ENCODE results near the gene BCL2L13.

The BCL2L13 gene

DNA sequence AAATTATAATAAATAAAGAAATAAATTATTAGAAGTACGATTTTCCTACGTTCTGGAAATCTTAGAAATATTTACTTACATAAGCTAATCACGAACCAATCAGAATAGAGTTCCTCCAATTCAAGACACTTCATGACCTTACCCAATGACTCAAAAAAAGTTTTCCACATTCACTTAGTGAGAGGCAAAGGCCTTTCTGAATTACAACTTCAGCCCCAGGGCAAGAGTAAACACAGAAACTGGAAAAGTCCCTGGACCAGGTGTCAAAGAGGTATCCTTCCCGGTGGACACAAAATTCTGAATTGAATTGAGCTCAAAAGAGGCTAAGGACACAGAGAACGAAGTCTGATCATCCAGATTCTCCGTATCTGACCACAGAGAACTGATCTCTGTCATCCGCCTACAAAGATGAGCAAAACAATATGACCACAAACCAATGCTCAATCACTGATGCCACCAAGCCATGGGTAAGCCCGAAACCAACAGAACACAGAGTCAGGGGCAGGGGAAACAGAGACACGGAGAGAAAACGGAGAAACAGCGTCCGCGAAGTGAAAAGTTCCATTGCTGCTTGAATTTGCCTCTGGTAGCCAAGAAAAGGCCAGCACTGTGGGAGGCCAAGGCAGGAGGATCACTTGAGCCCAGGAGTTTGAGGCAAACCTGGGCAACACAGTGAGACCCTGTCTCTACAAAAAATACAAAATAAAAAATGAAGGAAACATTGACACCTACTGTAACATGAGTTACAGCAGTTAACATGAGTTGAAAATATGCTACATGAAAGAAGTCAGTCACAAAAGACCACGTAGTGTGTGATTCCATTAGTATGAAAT lies 128.9 kb downstream of the BCL2L13 start:
- DNase-seq, result peak; percentile 67

DNA sequence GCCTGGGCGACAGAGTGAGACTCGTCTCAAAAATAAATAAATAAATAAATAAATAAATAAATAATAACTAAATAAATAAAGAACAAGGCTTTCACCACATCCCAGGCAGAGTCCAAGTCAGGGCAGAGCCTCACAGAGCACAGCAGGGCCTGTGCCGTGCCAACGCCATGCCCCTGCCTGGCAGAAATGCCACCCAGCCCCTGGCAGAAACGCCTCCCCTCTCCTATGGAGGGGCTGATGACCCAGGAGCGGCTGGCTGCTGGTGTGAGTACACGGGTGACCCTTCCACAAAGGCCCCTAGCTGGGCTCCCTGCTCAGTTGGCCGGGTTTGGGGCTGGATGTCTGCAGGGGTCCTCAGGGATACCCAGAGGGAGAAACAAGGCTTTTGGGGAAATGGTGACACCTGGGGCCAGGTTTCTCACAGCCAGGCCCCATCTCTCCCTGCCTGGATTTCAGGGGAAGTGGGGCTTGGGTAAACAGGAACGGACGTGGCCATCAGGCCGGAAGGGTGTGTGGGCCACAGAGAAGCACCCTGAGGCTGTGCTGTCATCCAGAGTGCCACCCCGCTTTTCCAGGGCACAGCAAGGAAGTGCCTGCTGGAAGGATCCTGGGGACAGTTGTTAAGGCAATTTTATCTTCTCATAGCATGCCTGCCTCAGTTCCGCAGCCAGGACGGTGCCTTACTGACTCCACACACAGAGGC lies 130.6 kb downstream of the BCL2L13 start:
- DNase-seq, result no peak

DNA sequence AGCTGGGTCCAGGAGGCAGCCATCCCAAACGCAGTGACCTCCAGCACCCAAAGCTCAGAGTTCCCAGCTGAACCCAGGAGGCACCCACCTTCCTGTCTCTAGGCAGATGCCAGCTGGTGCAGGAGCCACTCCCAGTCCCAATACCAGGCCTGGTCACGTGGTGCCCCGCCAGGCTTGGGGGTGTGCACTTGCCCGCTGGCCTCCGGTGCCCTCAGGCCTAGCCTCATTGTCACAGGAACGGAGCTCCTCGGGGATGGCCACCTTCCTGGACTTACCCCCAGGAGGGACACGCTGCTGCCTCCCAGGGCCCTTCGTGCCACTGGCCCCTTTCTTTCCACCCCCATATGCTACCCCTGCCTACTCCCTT lies 131.1 kb downstream of the BCL2L13 start:
- DNase-seq, result no peak

DNA sequence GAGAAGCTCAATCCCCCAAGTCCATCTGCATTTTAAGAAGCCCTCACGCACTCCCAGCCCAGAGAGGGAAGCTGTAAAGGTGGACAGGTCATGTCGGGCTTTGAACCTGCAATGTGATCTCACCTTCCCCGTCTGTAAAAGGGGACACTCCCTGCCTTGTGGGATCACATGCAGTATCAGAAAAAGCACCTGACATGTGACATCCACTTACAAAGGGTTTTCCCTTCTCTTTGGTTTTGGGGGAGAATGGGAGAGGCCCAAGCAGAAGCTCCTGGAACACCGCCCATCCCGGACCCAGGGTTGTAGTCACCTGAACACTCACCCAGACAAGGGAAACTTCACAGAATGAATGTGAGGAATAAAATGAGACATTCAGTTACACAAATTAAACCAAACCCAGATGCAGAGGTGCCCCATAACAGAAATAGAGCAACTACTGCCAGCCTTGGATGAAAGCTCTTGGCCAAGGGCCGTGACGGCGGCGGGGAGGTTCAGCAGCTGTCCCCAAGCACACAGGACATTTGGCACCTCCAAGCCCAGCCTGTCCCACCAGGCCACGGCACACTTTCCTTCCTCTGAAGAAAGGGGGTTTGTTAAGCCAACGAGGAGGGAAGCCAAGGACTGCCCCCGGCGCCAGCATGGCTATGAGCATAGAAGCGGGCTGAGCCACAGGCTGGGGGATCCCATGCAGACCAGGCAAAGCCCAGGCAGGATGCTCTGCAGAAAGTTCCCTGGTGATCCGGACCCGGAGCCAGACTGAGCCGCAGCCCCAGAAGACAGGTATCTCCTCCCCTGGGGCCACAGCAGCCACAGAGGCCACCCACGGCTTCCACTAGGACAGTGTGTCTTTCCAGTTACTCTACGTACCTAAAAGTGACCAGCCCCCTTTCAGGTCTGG lies 131.9 kb downstream of the BCL2L13 start:
- DNase-seq, result no peak

DNA sequence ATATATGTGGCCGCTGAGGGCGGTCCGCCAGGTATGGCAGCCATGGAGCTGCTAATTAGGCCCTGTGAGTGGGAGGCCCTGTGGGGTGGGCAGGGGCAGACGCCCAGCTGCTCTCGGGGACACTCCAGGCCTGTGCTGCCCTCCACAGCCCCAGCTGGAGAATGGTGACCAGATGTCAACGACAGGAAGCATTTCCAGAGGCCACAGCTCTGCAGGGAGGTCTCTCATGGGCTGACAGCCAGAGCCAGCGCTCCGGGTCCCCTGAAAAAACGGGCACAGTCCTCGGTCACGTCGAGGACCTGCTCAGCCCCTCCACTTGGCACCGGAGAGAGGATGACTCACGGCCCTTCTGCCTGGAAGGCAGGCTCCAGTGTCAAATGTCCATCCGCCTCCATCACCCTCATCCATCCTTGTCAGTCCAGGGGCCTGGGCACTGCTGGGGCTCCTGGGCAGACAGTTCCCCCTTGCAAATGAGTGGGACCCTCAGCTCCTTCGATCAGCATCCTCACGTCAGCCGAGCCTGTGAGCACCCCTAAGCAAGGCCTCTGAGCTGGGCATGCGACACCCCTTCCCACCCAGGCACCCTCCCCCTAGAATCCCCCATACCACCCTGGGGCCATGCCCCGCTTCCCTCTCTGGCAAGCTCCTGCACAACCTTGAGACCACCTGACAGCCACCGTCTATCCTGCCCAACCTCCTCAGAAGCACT lies 133.8 kb downstream of the BCL2L13 start:
- DNase-seq, result no peak

DNA sequence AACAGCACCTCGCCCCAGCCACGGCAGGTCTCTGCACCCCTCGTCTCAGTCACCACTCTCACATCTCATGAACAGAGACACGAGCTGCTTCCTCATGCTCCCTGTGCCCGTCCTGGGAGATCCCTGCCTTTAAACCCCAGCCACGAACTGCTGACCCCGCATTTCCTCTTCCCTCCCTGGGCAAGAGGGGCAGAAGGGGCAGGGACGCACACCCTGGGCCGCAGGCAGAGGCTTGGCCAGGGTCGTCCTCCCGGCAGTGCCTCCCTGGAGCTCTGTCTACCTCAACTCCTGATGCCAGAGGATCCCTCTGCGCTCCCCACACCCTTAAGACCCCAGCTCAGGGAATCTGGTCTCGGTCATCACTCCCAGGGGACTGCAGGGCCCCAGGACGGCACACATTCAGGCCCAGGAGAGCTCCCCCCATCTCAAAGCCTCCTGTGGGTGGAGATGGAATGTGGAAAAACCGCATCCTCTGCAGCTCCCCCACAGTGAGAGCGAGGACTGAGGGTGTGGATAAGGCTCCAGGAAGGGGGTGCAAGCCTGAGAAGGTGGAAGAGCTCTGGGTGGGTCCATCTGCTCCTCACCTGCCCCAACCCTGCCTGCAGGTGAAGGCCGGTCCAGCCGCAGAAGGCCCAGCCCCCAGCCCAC lies 134.5 kb downstream of the BCL2L13 start:
- no peak for DNase-seq

DNA sequence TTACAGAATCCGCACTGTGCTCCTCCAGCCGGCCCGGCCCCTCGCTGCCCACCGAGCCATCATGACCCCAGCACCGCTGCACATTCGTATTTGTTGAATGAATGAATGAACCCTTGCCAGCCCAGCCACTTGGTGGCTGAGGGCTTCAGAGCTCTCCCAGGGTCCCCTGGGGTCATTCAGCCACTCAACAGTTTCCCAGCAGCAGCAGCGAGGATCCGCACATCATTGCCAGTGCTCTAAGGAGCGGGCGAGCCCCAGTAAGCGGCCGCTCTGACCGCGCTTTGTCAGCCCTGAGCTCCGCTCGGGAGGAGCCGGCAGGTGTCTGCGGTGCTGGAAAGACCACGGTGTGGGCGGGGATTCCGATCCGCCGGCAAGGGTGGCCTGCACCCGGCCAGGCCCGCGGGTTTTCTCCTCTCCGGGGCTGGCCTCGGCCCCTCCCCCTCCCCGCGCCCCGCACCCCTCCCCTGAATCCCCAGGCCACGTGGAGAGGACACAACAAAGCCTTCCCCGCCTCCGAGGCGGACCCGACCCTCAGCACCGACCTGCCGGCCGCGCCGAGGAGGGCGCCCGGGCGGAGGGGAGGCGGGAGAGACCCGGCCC lies 135.1 kb downstream of the BCL2L13 start:
- DNase-seq, result peak; percentile 61

DNA sequence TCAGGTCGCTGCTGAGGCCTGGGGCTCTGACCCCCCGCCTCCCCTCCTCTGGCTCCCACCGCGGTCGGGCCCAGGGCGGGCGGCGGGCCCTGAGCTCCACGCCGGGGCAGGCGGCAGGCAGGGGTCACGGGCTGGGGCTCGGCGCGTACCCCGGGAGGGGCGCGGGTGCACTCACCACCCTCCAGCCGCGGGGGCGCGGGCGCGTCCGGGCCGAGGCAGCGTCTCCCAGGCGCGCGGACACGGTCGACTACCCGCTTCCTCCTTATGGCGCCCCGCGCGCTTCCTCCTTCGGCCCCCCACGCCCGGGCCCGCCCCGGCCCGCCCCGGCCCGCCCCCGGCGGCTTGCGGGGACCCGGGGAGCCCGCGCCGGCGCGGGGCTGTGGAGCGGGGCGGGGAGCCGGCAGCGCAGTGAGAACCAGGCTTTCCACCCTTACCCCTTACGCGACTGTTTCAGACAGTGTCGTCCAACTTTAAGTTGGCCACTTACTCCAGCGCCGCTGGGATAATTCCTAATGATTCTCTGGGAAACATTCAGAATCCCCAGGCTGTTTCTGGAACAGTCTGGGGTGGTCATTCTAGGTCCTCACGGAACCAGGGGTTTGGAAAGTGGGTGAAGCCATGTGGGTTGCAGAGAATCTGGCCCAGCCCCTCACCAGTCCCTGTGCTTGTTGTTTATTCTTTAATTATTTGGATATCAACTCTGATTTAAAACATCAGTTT lies 135.8 kb downstream of the BCL2L13 start, which contains the start of gene BID:
Gene BID (minus strand): TSS at position 264 of the 720 bp plus-strand sequence. CDS start 24,353 bp downstream, outside the sequence.
- peak; percentile 21 for DNase-seq

DNA sequence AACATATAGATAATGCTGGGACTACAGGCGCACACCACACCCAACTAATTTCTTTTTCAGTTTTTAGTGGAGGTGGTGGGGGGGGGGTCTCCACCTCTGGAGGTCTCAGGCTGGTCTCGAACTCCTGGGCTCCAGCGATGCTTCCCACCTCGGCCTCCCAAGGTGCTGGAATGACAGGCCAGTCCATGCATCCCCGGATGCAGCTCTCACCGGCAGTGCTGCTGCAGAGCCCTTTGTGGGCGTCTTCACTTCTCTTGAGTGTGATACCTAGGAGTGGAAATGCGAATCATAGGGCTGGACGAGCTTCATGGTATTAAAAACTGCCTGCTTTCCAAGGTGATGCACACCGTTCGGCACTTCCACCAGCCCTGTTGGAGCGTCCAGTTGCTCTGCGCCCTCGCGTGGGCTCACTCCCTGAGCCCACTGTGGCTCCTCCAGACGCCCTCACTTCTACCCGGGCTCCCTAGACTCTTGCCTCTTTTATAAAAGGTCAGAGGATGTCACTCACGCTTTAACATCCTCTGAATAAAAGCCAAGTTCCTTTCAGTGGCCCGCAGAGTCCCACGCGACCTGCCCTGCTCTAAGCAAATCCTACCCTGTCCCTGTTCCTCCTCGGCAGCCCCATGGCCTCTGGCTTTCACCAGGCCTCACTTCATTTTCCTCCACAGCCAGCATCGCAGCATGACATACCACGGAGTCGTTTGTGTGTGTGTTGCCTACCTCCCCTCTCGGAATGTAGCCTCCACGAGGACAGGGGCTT lies 136.5 kb downstream of the BCL2L13 start:
- DNase-seq, result no peak

DNA sequence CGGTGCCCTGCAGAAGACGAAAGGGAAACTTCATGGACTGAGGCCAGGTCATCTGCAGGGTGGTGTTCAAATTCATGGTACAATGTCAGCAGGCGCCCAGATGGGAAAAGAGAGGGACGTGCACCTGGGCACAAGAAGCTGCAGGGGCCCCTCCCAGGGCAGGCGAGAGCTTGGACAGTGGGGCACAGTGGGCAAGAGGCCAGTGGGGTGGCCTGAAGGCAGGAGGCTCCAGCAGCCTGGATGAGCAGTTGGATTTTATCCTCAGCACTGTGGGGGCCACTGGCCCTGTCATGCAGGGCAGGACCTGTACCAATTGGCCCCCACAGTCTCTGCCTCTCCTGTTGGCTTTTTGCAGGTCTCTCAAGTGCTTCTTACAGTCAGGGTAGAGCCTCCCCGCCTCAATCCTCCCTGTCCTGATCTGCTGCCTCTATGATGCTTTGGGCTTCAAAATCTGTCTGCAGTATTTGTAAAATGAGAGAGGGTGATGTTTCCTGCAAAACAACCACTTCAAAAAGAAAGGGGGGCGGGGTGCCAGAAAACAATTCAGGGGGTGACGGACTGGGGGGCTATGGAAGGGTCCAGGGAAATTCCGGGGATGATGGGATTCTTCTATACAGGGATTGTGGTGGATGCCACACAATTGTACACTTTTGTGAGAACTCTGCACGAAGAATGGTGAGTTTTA lies 137.4 kb downstream of the BCL2L13 start:
- no peak for DNase-seq

DNA sequence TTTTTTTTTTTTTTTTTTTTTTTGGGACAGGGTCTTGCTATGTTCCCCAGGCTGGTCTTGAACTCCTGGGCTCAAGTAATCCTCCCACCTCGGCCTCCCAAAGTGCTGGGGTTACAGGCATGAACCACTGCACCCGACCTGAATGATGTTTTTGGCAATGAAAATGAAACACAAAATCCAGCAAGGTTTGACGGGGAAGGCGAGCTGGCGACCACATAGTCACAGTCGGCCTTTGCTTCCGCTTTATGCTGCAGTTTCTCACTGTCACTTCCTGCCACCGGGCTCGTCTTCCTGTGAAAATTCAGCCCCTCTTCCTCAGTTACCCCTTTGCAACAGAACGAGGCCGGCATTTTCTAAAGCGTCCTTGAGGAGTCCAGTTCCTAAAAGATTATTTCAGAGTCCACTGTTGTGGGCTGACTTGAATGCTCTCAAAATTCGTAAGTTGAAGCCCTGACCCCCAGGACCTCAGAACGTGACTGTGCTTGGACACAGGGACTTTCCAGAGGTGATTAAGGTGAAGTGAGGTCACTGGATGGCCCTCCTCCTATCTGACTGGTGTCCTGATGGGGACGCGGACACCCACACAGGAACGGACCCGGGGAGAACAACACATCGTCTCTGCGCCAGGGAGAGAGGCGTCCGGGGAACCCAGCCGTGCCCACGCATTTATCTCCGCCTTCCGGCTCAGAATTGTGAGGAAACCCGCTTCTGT lies 138.6 kb downstream of the BCL2L13 start:
- DNase-seq, result peak; percentile 61

DNA sequence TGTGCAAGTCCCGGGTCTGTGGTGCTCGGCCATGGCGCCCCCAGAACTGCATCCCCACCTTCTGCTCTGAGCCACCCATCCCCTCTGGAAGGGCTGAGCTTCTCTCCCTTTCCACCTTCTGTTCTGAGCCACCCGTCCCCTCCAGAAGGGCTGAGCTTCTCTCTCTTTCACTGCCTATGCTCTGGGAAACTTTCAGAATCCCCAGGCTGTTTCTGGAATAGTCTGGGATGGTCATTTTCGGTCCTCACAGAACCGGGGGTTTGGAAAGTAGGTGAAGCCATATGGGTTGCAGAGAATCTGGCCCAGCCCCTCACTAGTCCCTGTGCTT lies 139.1 kb downstream of the BCL2L13 start:
- no peak for DNase-seq

DNA sequence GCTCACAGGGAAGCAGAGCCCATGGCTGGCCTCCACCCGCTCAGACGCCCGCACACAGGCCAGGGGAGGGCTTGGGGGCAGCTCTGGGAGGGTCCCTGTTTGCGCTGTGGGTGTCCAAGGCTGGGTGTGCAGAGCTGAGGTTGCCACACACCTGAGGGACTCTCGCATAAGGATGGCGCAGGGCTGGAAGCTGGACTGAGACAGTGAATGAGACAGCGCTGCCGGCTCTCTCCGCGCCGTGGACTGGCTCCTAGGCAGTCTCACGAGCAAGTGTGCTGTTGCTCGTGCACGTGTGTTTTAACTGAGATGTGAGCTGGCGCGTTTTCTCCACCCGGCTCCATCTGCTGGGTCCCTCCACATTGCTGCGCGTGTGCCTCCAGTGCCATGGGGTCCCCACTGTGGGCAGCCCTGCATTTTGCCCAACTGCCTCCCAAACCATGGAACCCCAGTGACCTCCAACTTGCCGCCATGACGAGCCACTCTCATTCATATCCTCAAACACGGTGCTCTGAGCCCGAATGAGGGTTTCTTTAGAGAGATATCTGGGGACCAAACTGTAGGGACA lies 139.9 kb downstream of the BCL2L13 start:
- no peak for DNase-seq

DNA sequence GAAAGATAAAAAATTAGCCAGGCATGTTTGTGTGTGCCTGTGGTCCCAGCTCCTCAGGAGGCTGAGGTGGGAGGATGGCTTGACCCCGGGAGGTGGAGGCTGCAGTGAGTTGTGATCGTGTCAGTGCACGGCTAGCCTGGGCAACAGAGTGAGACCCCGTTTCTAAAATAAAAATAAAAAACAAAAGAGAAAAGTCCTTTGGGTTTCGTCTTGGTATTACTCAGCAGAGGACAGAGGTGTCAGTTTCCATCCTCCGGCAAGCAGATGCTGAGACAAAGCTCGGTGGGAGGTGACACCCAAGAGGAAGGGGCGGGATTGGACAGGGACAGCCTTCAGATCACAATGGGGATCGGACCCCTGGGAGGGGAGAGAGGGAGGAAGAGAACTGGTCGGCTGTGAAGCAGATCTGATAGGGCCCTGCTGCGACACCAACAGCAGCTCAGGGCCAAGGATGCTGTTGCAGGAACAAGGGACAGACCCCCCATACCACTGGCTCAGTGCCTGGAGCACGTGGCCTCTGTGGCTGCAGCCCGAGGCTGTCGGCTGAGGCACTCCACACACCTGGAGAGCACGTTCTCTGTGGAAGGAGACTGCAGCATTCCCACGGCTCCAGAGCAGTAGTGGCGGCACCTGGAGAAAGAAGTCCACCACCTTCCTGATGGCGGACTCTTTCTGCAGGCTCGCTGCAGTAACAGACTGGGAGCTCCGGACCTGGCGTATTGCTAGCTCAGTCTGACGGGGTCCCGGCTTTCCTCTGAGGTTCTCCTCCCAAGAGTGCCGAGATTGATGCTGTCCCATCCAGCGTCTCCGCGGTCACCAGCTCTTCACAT lies 140.9 kb downstream of the BCL2L13 start:
- no peak for DNase-seq

DNA sequence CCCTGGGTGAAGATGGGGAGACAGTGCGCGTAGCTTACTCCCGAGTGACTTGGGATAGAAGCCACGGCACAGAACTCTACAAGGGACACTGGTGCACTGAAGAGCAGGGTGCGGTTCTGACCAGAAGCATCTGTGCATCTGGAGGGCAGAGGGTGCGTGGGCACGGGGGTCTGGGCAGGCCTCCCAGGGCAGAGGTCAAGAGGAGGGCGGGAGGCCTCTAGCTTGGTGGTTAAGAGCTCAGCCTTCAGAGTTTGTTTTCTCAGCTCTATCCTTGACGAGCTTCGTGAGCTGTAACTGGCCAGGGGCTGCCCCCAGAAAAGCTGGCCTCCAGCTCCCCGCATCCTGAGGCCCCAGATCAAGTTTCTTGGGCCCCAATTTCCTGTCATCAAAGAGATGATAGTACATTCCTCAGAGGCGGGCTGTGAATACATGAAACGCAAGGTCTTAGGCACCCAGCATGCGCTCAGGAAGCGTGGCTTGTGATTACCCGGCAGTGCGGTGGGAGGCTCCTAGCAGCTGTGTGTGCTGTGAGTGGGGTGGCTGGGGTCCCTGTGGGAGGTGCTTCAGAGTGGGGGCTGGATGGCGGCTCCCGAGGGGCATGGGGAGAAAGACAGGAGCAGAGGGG lies 141.7 kb downstream of the BCL2L13 start:
- DNase-seq, result no peak

Data from stimulated activated naive CD4-positive, alpha-beta T cell treated with Interleukin-2 at 50 U/mL for 16 hours (primary cell).